Keratinocyte (primary cell): Measurements from ENCODE around the gene CACNA2D4.

Source experiments
- EZH2 ChIP-seq: IDR thresholded peaks from one replicate; pipeline ENCODE4 v1.6.1; 2012; ENCODE audit warnings: inconsistent platforms, mild to moderate bottlenecking, low read length, moderate library complexity
- TF ChIP-seq, protein P1 (sequence below), 3 experiments: IDR thresholded peaks in 1 of 3; conservative IDR thresholded peaks in 1 of 3; optimal IDR thresholded peaks in 1 of 3; 2 replicates in 2 of 3; 3 replicates in 1 of 3; pipeline versions ENCODE3 to v1.5.1; 2011; ENCODE audit warnings: low read length in 3 of 3, mild to moderate bottlenecking in 3 of 3, moderate library complexity in 2 of 3, control low read depth in 1 of 3, inconsistent platforms in 1 of 3; ENCODE audit not compliant: insufficient read depth in 2 of 3; ENCODE audit errors: extremely low read depth in 1 of 3

GRCh38 chr12:1922985-1923384, 4.5 kb upstream of the CACNA2D4 start:
- TF ChIP-seq, protein P1, sequence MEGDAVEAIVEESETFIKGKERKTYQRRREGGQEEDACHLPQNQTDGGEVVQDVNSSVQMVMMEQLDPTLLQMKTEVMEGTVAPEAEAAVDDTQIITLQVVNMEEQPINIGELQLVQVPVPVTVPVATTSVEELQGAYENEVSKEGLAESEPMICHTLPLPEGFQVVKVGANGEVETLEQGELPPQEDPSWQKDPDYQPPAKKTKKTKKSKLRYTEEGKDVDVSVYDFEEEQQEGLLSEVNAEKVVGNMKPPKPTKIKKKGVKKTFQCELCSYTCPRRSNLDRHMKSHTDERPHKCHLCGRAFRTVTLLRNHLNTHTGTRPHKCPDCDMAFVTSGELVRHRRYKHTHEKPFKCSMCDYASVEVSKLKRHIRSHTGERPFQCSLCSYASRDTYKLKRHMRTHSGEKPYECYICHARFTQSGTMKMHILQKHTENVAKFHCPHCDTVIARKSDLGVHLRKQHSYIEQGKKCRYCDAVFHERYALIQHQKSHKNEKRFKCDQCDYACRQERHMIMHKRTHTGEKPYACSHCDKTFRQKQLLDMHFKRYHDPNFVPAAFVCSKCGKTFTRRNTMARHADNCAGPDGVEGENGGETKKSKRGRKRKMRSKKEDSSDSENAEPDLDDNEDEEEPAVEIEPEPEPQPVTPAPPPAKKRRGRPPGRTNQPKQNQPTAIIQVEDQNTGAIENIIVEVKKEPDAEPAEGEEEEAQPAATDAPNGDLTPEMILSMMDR (optimal IDR thresholded peaks at IDR 0.05 in 1 of 3, IDR thresholded peaks at IDR 0.05 in 1 of 3, conservative IDR thresholded peaks at IDR 0.05 in 1 of 3; ENCODE audit: extremely low read depth in 1 of 3, insufficient read depth in 2 of 3, low read length in 3 of 3): no peak
- no peak for TF ChIP-seq EZH2
